GM18511 (cell line): ENCODE results near the gene RAB43.
A peak's percentile ranks its signal among the peaks of the same experiment; 100 is the strongest.

Source experiments
- ATAC-seq: cut with Tn5 transposase; IDR thresholded peaks from one replicate; pipeline ENCODE4 v1.9.1; 2021; ENCODE audit warnings: mild to moderate bottlenecking, moderate library complexity; ENCODE audit not compliant: unreplicated experiment

RAB43 gene

DNA sequence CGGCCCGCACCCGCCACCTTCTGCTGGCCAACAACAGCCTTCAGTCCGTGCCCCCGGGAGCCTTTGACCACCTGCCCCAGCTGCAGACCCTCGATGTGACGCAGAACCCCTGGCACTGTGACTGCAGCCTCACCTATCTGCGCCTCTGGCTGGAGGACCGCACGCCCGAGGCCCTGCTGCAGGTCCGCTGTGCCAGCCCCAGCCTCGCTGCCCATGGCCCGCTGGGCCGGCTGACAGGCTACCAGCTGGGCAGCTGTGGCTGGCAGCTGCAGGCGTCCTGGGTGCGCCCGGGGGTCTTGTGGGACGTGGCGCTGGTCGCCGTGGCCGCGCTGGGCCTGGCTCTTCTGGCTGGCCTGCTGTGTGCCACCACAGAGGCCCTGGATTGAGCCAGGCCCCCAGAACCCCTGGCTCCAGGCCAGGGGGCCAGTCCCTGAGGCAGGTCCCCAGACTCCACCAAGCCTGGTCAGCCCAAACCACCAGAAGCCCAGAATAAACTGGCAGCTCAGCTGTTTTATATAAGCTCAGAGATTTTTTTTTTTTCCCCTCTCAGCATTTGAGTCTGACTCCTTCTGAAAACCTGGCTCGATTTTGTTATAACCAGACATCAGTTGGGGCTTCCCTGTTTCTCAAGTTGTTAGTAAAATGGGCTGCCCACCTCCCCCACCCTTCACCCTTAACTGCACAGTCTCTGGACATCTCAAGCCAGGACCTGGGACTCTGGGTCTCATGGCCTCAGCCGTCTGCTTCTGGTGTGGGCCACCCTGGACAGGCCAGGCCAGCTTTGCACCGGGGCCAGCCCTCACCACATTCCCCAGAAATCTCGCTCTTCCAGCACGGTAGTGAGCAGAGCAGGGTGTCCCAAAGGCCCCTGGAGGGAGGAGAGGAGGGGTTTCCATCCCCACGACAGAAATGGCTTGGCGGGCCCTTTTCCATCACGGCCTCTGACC is 59.4 kb downstream of the RAB43 start:
- ATAC-seq, result no peak

DNA sequence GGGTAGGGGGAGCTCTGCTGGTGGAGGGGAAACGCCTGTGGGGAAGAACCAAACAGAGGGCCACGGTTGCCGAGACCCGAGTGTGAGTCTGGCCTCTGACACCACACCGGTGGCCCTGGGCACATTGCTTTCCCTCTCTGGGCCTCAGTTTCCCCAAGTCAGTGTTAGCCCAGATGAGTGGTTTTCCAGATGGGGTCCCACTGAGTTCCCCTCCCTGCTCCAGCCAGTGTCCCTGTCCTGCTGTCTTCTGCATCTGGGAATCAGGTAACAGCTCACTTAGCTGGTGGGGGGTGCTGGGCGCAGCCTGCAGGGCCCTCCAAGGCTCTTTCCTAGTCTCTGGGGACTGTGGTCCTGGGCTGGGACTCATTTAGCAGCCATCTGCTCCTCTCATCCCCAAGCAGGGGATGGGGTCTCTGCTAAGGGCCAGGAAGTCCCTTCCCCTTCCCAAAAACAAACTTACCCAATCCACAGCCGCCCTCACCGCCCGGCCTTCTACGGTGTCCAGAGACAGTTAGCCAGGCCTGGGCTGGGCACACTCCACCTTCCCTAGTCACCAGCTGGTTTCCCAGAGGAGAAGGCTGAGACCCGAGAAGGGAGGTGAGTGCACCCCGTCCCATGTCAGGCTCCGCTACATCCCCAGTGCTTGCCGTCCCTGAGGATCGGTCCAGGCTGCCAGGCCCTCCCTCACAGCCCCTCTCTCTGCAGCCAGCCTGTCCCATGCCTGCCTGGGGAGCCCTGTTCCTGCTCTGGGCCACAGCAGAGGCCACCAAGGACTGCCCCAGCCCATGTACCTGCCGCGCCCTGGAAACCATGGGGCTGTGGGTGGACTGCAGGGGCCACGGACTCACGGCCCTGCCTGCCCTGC is 60.3 kb downstream of the RAB43 start:
- no peak for ATAC-seq

- no peak for ATAC-seq
Measured at GRCh38 chr3:129060276-129061022, 61.2 kb downstream of the RAB43 start, which contains the start of gene GP9. GP9 (plus strand) TSS chr3:129060779; CDS start chr3:129061740, 961 bp downstream.

- ATAC-seq, result no peak
Measured at GRCh38 chr3:129059311-129059958, 62.2 kb downstream of the RAB43 start.

GRCh38 chr3:129058441-129059200 is 63.0 kb downstream of the RAB43 start:
- peak; percentile 76 for ATAC-seq

DNA sequence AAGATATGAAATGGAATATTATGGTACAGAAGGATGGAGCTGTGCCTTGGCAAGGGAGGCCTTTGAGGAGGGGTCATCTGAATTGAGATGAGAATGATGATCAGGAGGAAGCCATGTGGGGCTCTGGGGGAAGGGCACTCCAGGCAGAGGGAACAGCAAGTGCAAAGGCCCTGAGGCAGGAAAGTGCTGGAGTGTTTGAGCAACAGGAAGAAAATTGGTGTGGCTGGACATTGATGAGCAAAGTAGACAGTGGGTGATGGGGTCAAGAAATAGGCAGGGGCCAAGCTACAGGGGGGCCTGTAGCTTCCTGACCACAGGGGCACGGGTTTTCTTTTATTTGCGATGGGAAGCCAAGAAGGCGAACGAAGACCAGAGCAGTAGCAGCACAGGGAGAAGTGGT is 64.4 kb downstream of the RAB43 start:
- no peak for ATAC-seq

DNA sequence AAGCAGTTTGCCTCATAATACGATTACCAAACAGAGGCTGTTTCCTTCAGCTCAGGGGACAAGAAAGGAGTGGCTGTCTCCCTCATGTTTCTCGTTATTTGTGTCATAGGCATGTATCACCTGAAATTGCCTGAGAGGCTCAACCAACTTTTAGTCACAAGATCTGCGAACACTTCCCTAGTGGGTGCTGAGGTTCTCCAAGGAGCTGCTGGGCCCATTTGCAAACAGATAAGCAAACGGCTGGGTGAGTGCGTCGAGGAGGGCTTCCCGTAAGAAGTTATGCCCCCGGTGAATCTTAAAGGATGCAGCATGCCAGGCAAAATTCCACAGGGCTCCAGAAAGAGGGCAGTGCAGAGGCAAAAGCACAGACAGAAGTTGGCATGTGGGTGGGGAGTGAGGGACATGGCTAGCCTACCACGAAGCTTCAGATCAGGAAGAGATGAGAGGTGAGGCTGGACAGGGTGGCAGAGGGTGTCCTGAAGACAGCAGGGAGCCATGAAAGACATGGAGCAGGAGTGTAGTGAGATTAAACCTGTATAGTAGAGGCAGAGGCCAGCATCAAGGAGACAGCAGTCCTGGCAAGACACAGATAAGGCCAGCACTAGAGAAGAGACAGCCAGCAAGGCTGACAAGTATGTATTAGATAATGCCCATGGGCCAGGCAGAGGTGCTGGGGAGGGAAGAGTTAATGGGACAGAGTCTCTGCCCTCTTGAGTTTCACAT is 65.0 kb downstream of the RAB43 start:
- no peak for ATAC-seq

DNA sequence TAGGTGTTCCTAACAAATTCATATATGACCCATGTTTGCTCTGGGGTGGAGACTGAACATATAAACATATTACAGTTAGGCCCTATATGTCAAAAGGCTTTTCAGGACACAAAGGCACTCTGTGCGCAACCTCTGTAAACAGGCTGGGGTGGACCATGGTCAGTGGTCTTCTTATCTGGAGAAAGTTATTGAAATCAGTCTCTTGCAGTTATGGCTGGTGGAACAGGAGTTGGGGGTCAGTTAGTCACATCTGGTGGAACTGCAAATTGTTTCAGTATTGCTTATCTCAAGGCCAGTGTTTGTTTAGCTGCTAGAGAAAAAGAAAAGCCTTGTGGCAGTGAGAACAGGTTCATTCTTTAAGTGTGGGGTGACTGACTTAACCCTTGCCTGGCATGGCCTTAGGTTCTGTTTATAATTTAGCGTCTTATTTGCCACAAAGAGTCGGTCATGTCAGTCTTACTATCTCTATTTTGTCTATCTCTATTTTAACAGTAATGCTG is 66.9 kb downstream of the RAB43 start:
- ATAC-seq, result no peak

DNA sequence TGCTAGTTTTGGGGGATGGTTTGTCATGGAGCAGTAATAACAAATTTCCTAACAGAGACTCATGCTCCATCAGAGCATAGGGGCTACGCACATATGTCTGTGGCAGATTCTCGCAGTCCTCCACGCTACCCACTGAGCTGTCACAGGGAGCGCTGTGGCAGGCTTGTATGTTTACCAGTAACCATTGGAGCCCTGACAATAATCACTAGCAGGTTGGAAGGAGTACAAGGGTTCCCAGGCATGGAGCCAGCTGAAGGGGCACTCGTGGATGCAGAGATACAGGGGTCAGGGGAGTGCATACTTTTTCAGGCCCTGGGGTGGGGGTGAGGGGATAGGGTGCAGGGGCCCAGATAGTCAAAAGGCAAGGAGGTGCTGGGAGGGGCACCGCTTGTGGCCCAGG is 68.9 kb downstream of the RAB43 start:
- no peak for ATAC-seq

- no peak for ATAC-seq
Measured at GRCh38 chr3:129051871-129052340, 69.7 kb downstream of the RAB43 start.

- ATAC-seq, result no peak
Measured at GRCh38 chr3:129050556-129051295, 70.9 kb downstream of the RAB43 start.

DNA sequence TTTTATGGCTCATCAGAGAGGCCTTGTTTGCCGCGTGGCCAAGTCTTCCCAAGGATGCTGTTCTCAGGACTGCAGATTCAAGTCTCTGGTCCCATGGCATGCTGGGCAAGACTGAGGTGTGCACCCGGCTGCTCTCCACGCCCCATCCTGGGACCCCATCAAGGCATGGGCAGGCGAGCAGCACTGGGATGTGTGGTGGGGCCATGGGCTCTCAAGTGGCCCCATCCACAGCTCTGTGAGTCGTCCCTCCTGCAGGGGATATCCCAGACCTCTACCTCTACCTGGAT is 74.1 kb downstream of the RAB43 start:
- ATAC-seq, result no peak

GRCh38 chr3:129046732-129047552 is 74.7 kb downstream of the RAB43 start:
- ATAC-seq, result no peak

- ATAC-seq, result no peak
Measured at GRCh38 chr3:129046037-129046731, 75.4 kb downstream of the RAB43 start.

GRCh38 chr3:129045675-129046036 is 75.9 kb downstream of the RAB43 start:
- ATAC-seq, result no peak

- no peak for ATAC-seq
Measured at GRCh38 chr3:129040579-129041300, 80.9 kb downstream of the RAB43 start.
